Activated CD8-positive, alpha-beta T cell treated with anti-CD3 and anti-CD28 coated beads for 36 hours (primary cell): ENCODE results near the gene EML5. TPM values are rescaled to one million over a fixed set of nuclear protein-coding genes. Genes with fewer than 3 reads are reported as not detected.

Experiments used
- ATAC-seq: fragments of 200-7000 bp; cut with Tn5 transposase; one replicate; pipeline ENCODE4 v1.10.0; 2021; ENCODE audit warnings: mild to moderate bottlenecking, moderate library complexity
- CTCF ChIA-PET: fragments of 350-600 bp; sonication (Branson Sonifier 250); formaldehyde crosslinking; loops from one replicate; lab custom pipeline; 2021; ENCODE audit warnings: antibody characterized with exemption; lab: Charles Lee
- POLR2A ChIA-PET: fragments of 350-600 bp; sonication (Branson Sonifier 250); formaldehyde crosslinking; loops from one replicate; lab custom pipeline; 2021; ENCODE audit warnings: antibody characterized with exemption; lab: Charles Lee
- DNase-seq: peaks from one replicate; pipeline ENCODE4 v3.0.0-alpha.2; 2020
- H3K27ac Mint-ChIP-seq: one replicate; pipeline ENCODE4 v1.8.0; 2021; ENCODE audit warnings: mild to moderate bottlenecking, mixed read lengths
- H3K27me3 Mint-ChIP-seq: one replicate; pipeline ENCODE4 v1.8.0; 2021; ENCODE audit warnings: mixed read lengths
- H3K36me3 Mint-ChIP-seq: one replicate; pipeline ENCODE4 v1.8.0; 2021; ENCODE audit warnings: low read depth, mixed read lengths
- H3K4me1 Mint-ChIP-seq: one replicate; pipeline ENCODE4 v1.8.0; 2021; ENCODE audit warnings: low read depth, mixed read lengths
- H3K4me3 Mint-ChIP-seq: one replicate; pipeline ENCODE4 v1.8.0; 2021; ENCODE audit warnings: mild to moderate bottlenecking, moderate library complexity, mixed read lengths
- H3K9me3 Mint-ChIP-seq: one replicate; pipeline ENCODE4 v1.8.0; 2021; ENCODE audit warnings: mixed read lengths
- intact Hi-C: fragments of 100-400 bp; cut with micrococcal nuclease; formaldehyde crosslinking; loops from one replicate; pipeline ENCODE4 v1.10.0; 2022
- total RNA-seq, 2 experiments: library from RNA; stranded (reverse); gene quantifications; one replicate each; pipeline ENCODE4 v1.2.3, GENCODE V29; 2021
- TF ChIP-seq, protein P1 (sequence below): fragments of 200-600 bp; IDR thresholded peaks from one replicate; pipeline ENCODE4 v1.8.0; 2022; ENCODE audit warnings: antibody characterized with exemption, mild to moderate bottlenecking

Gene EML5
- total RNA-seq, 2 experiments from 2014 or later: 2.7 to 3.8 TPM

DNA sequence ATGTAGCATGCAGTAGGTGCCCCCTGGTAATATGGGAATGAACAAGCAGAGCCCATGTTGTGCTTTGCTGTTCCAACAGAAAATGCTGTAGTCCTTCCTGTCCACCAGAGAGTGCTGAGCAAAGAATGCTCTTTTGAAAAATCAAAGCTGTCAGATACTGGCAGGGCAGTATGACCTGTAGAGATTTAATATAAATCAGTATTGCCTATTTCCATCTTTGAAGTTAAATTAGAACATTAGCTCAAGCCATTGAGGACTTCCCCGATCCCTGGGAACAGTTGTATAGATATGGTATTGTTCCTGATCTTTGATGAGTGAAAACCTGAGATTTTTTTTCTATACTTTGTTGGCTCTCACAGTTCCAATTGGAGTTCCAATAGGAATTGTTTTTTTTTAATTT lies 44.7 kb upstream of the EML5 start:
- ChIA-PET POLR2A (no interaction called here), CTCF (interaction anchor here (0.7 kb wide), 1 partner anchor 102 kb away, joined by 3 read pairs; no protein-coding TSS in a partner anchor)
- H3K4me3 Mint-ChIP-seq: no peak overlapping the region
- no peak overlapping the region for H3K27ac Mint-ChIP-seq
- H3K4me1 Mint-ChIP-seq: no peaks in the 10 kb centered on the region
- no peaks in the 10 kb centered on the region for H3K36me3 Mint-ChIP-seq
- TF ChIP-seq, protein P1, sequence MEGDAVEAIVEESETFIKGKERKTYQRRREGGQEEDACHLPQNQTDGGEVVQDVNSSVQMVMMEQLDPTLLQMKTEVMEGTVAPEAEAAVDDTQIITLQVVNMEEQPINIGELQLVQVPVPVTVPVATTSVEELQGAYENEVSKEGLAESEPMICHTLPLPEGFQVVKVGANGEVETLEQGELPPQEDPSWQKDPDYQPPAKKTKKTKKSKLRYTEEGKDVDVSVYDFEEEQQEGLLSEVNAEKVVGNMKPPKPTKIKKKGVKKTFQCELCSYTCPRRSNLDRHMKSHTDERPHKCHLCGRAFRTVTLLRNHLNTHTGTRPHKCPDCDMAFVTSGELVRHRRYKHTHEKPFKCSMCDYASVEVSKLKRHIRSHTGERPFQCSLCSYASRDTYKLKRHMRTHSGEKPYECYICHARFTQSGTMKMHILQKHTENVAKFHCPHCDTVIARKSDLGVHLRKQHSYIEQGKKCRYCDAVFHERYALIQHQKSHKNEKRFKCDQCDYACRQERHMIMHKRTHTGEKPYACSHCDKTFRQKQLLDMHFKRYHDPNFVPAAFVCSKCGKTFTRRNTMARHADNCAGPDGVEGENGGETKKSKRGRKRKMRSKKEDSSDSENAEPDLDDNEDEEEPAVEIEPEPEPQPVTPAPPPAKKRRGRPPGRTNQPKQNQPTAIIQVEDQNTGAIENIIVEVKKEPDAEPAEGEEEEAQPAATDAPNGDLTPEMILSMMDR: no peak
- intact Hi-C loops: no loop called here
- peaks cover 8% of the 10 kb centered on the region for H3K27me3 Mint-ChIP-seq
- no peaks in the 10 kb centered on the region for H3K9me3 Mint-ChIP-seq
- no peak for ATAC-seq
- DNase-seq: no peak

DNA sequence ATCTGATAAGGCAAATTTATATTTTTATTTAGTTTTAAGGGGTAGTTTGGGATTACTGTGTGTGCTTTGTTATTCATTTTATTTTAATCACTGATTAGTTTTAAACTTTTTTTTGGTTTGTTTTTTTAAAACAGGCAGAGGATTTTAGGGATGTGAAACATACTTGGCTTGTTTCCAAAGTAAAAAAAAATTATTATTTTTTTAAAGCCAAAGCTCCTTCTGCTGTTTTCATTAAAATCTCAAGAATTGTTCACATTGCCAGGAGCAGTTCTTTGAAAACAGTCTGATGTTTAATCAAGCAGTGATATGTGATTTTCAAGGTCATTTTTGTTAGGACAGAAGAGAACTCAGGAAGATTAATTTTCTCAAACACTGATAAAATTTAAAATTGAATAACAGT lies 42.9 kb upstream of the EML5 start:
- Mint-ChIP-seq H3K27me3 (peaks cover 8% of the 10 kb centered on the region), H3K4me3 (no peak overlapping the region), H3K36me3 (no peaks in the 10 kb centered on the region), H3K9me3 (no peaks in the 10 kb centered on the region), H3K27ac (no peak overlapping the region), H3K4me1 (peaks cover 3% of the 10 kb centered on the region)
- TF ChIP-seq, protein P1: no peak
- intact Hi-C loops: no loop called here
- DNase-seq (no peak), ATAC-seq (no peak)
- POLR2A ChIA-PET: no interaction called here
- CTCF ChIA-PET: no interaction called here

DNA sequence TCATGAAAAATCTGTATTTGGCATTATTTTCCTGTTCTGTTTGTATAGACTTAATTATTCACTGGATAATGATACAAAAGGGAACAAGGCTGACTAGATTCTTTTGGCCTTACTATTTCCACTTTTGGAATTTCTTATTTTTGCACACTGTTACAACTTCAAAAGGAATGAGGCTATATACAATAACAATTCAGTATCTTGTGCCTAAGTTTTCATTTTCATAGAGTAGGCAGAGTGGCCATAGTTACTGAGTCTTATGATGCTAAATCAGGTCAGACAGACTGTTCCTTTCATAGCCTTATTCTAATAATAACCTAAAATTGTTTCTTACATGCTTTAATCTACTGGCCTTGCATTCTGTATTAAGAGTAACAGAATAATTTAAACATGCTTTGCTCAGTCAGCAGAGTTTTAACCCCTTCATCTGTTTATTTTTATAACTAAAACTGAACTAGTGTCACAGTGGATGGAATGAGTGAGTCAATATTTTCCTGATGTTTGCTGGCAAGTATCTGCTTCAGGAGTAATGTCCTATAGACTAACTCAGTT lies 42.2 kb upstream of the EML5 start:
- no peak overlapping the region for H3K4me3 Mint-ChIP-seq
- DNase-seq (no peak), ATAC-seq (no peak)
- peaks cover 8% of the 10 kb centered on the region for H3K27me3 Mint-ChIP-seq
- peaks cover 3% of the 10 kb centered on the region for H3K4me1 Mint-ChIP-seq
- intact Hi-C loops: no loop called here
- POLR2A ChIA-PET: no interaction called here
- TF ChIP-seq, protein P1: no peak
- no peak overlapping the region for H3K27ac Mint-ChIP-seq
- CTCF ChIA-PET: no interaction called here
- no peaks in the 10 kb centered on the region for H3K36me3 Mint-ChIP-seq
- no peaks in the 10 kb centered on the region for H3K9me3 Mint-ChIP-seq

DNA sequence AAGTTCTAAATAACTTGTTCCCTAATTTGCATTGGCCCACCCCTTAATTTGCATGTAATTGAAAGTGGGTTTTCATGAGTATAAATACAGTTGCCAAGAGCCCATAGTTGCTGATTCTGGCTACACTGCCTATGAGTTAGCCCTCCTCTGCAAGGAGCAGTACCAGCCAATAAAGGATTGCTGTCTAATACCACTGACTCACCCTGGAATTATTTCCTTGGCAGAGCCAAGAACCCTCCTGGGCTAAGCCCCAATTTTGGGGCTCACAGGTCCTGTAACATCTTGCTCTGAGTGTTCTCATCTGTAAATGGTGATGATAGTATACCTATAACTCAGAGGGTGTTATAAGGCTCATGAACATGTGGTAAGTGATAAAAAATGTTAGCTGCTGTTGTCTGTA lies 38.5 kb upstream of the EML5 start:
- TF ChIP-seq, protein P1: no peak
- ChIA-PET POLR2A (no interaction called here), CTCF (no interaction called here)
- no peak overlapping the region for H3K27ac Mint-ChIP-seq
- intact Hi-C loops: no loop called here
- no peak overlapping the region for H3K4me3 Mint-ChIP-seq
- peaks cover 5% of the 10 kb centered on the region for H3K27me3 Mint-ChIP-seq
- no peaks in the 10 kb centered on the region for H3K36me3 Mint-ChIP-seq
- no peak for ATAC-seq
- DNase-seq: no peak
- no peaks in the 10 kb centered on the region for H3K9me3 Mint-ChIP-seq
- H3K4me1 Mint-ChIP-seq: peaks cover 3% of the 10 kb centered on the region

DNA sequence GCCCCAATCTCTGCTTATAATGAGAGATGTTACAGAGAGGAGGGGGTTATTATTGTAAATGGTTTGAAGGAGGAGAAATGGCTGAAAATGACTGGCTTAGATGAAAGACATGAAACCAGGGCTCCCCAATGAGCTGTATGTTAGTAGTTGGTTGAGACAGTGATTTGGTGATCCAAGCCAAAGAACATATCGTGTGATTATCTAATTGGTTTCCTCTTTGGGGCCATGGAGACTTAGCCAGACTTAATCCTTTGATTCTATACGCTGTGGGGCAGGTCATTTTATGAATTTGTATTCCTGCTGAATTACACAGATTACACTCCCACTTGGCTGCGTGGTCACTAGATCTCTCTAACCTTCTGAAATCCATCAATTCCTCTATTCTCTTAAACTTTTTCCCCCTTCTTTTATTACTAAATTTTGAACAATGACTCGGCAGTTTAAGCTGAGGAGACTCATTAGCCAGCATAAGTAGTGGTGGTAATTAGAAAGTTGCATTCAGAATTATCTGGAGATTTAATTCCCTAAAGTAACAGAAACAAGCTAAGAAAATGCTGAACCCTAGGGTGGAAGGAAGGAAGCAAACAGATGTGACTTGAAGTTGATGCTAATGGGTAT lies 37.0 kb upstream of the EML5 start:
- Mint-ChIP-seq H3K9me3 (no peaks in the 10 kb centered on the region), H3K36me3 (no peaks in the 10 kb centered on the region), H3K4me3 (no peak overlapping the region), H3K27ac (no peak overlapping the region), H3K27me3 (peaks cover 5% of the 10 kb centered on the region), H3K4me1 (peaks cover 9% of the 10 kb centered on the region)
- ChIA-PET POLR2A (interaction anchor here (0.7 kb wide), 1 partner anchor 10 kb away, joined by 3 read pairs; no protein-coding TSS in a partner anchor), CTCF (interaction anchor here (1.3 kb wide), 1 partner anchor 9 kb away, joined by 3 read pairs; no protein-coding TSS in a partner anchor)
- DNase-seq (no peak), ATAC-seq (no peak)
- intact Hi-C loops: no loop called here
- TF ChIP-seq, protein P1: no peak
